Measurements from ENCODE around the gene MFSD1.

The MFSD1 gene

GRCh38 chr3:158769549-158769948, 32.3 kb upstream of the MFSD1 start:
- Histone ChIP-seq H3K27ac (ENCODE audit: low read depth, low read length) (no peak overlapping the region), H3K9me3 (ENCODE audit: control insufficient read depth, insufficient read depth, low read length) (no peaks in the 10 kb centered on the region), H3K36me3 (ENCODE audit: control insufficient read depth, insufficient read depth, low read length) (no peaks in the 10 kb centered on the region), H3K4me1 (ENCODE audit: control insufficient read depth, insufficient read depth, low read length) (peaks cover 16% of the 10 kb centered on the region), H3K4me3 (ENCODE audit: low read depth, low read length) (no peak overlapping the region), H3K9ac (ENCODE audit: low read depth, low read length) (no peak overlapping the region), H3K27me3 (ENCODE audit: control insufficient read depth, insufficient read depth, low read length) (no peaks in the 10 kb centered on the region)

- Histone ChIP-seq H3K36me3 (ENCODE audit: control insufficient read depth, insufficient read depth, low read length) (no peaks in the 10 kb centered on the region), H3K9me3 (ENCODE audit: control insufficient read depth, insufficient read depth, low read length) (no peaks in the 10 kb centered on the region), H3K27me3 (ENCODE audit: control insufficient read depth, insufficient read depth, low read length) (no peaks in the 10 kb centered on the region), H3K4me1 (ENCODE audit: control insufficient read depth, insufficient read depth, low read length) (peaks cover 16% of the 10 kb centered on the region), H3K27ac (ENCODE audit: low read depth, low read length) (no peak overlapping the region), H3K9ac (ENCODE audit: low read depth, low read length) (no peak overlapping the region), H3K4me3 (ENCODE audit: low read depth, low read length) (no peak overlapping the region)
Observed at GRCh38 chr3:158769952-158770740, 31.7 kb upstream of the MFSD1 start.

GRCh38 chr3:158770741-158771350, 31.0 kb upstream of the MFSD1 start:
- Histone ChIP-seq H3K4me1 (ENCODE audit: control insufficient read depth, insufficient read depth, low read length) (peaks cover 16% of the 10 kb centered on the region), H3K9ac (ENCODE audit: low read depth, low read length) (no peak overlapping the region), H3K4me3 (ENCODE audit: low read depth, low read length) (no peak overlapping the region), H3K36me3 (ENCODE audit: control insufficient read depth, insufficient read depth, low read length) (no peaks in the 10 kb centered on the region), H3K27ac (ENCODE audit: low read depth, low read length) (no peak overlapping the region), H3K27me3 (ENCODE audit: control insufficient read depth, insufficient read depth, low read length) (no peaks in the 10 kb centered on the region), H3K9me3 (ENCODE audit: control insufficient read depth, insufficient read depth, low read length) (no peaks in the 10 kb centered on the region)

- Histone ChIP-seq H3K4me3 (ENCODE audit: low read depth, low read length) (no peak overlapping the region), H3K36me3 (ENCODE audit: control insufficient read depth, insufficient read depth, low read length) (no peaks in the 10 kb centered on the region), H3K4me1 (ENCODE audit: control insufficient read depth, insufficient read depth, low read length) (peaks cover 16% of the 10 kb centered on the region), H3K9ac (ENCODE audit: low read depth, low read length) (no peak overlapping the region), H3K27me3 (ENCODE audit: control insufficient read depth, insufficient read depth, low read length) (no peaks in the 10 kb centered on the region), H3K27ac (ENCODE audit: low read depth, low read length) (no peak overlapping the region), H3K9me3 (ENCODE audit: control insufficient read depth, insufficient read depth, low read length) (no peaks in the 10 kb centered on the region)
Observed at GRCh38 chr3:158771577-158771976, 30.3 kb upstream of the MFSD1 start.

GRCh38 chr3:158771982-158772381, 29.9 kb upstream of the MFSD1 start:
- Histone ChIP-seq H3K36me3 (ENCODE audit: control insufficient read depth, insufficient read depth, low read length) (no peaks in the 10 kb centered on the region), H3K9me3 (ENCODE audit: control insufficient read depth, insufficient read depth, low read length) (no peaks in the 10 kb centered on the region), H3K9ac (ENCODE audit: low read depth, low read length) (no peak overlapping the region), H3K27ac (ENCODE audit: low read depth, low read length) (no peak overlapping the region), H3K4me1 (ENCODE audit: control insufficient read depth, insufficient read depth, low read length) (peaks cover 16% of the 10 kb centered on the region), H3K4me3 (ENCODE audit: low read depth, low read length) (no peak overlapping the region), H3K27me3 (ENCODE audit: control insufficient read depth, insufficient read depth, low read length) (no peaks in the 10 kb centered on the region)

GRCh38 chr3:158773166-158773565, 28.7 kb upstream of the MFSD1 start:
- Histone ChIP-seq H3K9me3 (ENCODE audit: control insufficient read depth, insufficient read depth, low read length) (no peaks in the 10 kb centered on the region), H3K4me1 (ENCODE audit: control insufficient read depth, insufficient read depth, low read length) (peaks cover 12% of the 10 kb centered on the region), H3K4me3 (ENCODE audit: low read depth, low read length) (no peak overlapping the region), H3K9ac (ENCODE audit: low read depth, low read length) (no peak overlapping the region), H3K27ac (ENCODE audit: low read depth, low read length) (no peak overlapping the region), H3K36me3 (ENCODE audit: control insufficient read depth, insufficient read depth, low read length) (no peaks in the 10 kb centered on the region), H3K27me3 (ENCODE audit: control insufficient read depth, insufficient read depth, low read length) (no peaks in the 10 kb centered on the region)

- no peak overlapping the region for H3K27ac ChIP-seq (ENCODE audit: low read depth, low read length)
- H3K27me3 ChIP-seq (ENCODE audit: control insufficient read depth, insufficient read depth, low read length) = no peaks in the 10 kb centered on the region
- no peaks in the 10 kb centered on the region for H3K9me3 ChIP-seq (ENCODE audit: control insufficient read depth, insufficient read depth, low read length)
- H3K36me3 ChIP-seq (ENCODE audit: control insufficient read depth, insufficient read depth, low read length) = no peaks in the 10 kb centered on the region
- H3K9ac ChIP-seq (ENCODE audit: low read depth, low read length) = no peak overlapping the region
- peaks cover 3% of the 10 kb centered on the region for H3K4me1 ChIP-seq (ENCODE audit: control insufficient read depth, insufficient read depth, low read length)
- no peak overlapping the region for H3K4me3 ChIP-seq (ENCODE audit: low read depth, low read length)
Observed at GRCh38 chr3:158773845-158774830, 27.7 kb upstream of the MFSD1 start.

GRCh38 chr3:158774965-158775364, 26.9 kb upstream of the MFSD1 start:
- no peaks in the 10 kb centered on the region for H3K4me1 ChIP-seq (ENCODE audit: control insufficient read depth, insufficient read depth, low read length)
- H3K36me3 ChIP-seq (ENCODE audit: control insufficient read depth, insufficient read depth, low read length) = no peaks in the 10 kb centered on the region
- no peaks in the 10 kb centered on the region for H3K9me3 ChIP-seq (ENCODE audit: control insufficient read depth, insufficient read depth, low read length)
- no peak overlapping the region for H3K4me3 ChIP-seq (ENCODE audit: low read depth, low read length)
- H3K27ac ChIP-seq (ENCODE audit: low read depth, low read length) = no peak overlapping the region
- no peak overlapping the region for H3K9ac ChIP-seq (ENCODE audit: low read depth, low read length)
- H3K27me3 ChIP-seq (ENCODE audit: control insufficient read depth, insufficient read depth, low read length) = no peaks in the 10 kb centered on the region

GRCh38 chr3:158775426-158776410, 26.1 kb upstream of the MFSD1 start:
- H3K4me1 ChIP-seq (ENCODE audit: control insufficient read depth, insufficient read depth, low read length) = no peaks in the 10 kb centered on the region
- no peak overlapping the region for H3K27ac ChIP-seq (ENCODE audit: low read depth, low read length)
- no peak overlapping the region for H3K4me3 ChIP-seq (ENCODE audit: low read depth, low read length)
- no peaks in the 10 kb centered on the region for H3K9me3 ChIP-seq (ENCODE audit: control insufficient read depth, insufficient read depth, low read length)
- H3K36me3 ChIP-seq (ENCODE audit: control insufficient read depth, insufficient read depth, low read length) = no peaks in the 10 kb centered on the region
- H3K9ac ChIP-seq (ENCODE audit: low read depth, low read length) = no peak overlapping the region
- H3K27me3 ChIP-seq (ENCODE audit: control insufficient read depth, insufficient read depth, low read length) = no peaks in the 10 kb centered on the region

GRCh38 chr3:158776531-158776930, 25.3 kb upstream of the MFSD1 start:
- Histone ChIP-seq H3K27me3 (ENCODE audit: control insufficient read depth, insufficient read depth, low read length) (no peaks in the 10 kb centered on the region), H3K4me1 (ENCODE audit: control insufficient read depth, insufficient read depth, low read length) (no peaks in the 10 kb centered on the region), H3K27ac (ENCODE audit: low read depth, low read length) (no peak overlapping the region), H3K4me3 (ENCODE audit: low read depth, low read length) (no peak overlapping the region), H3K9ac (ENCODE audit: low read depth, low read length) (no peak overlapping the region), H3K36me3 (ENCODE audit: control insufficient read depth, insufficient read depth, low read length) (no peaks in the 10 kb centered on the region), H3K9me3 (ENCODE audit: control insufficient read depth, insufficient read depth, low read length) (no peaks in the 10 kb centered on the region)

Data from HUES48 (cell line).